ENCODE results near the gene NRXN3. TPM values are rescaled to one million over a fixed set of nuclear protein-coding genes. Genes with fewer than 3 reads are reported as not detected.

Gene NRXN3
- total and polyA plus RNA-seq, 2 experiments from 2014 or later: 1.0 to 1.8 TPM

- Mint-ChIP-seq H3K9me3 (no peaks in the 10 kb centered on the region), H3K27ac (peak overlapping the region; percentile 38), H3K4me1 (peaks cover 25% of the 10 kb centered on the region), H3K27me3 (ENCODE audit: insufficient read depth, low read depth, poor library complexity) (no peaks in the 10 kb centered on the region), H3K36me3 (ENCODE audit: low read depth) (no peaks in the 10 kb centered on the region), H3K4me3 (no peak overlapping the region)
- Histone ChIP-seq H3K79me2 (replicated peaks; ENCODE audit: insufficient read depth) (no peaks in the 10 kb centered on the region), H3F3A (replicated peaks; ENCODE audit: low read depth) (no peaks in the 10 kb centered on the region), H3K9me2 (ENCODE audit: insufficient read depth) (no peaks in the 10 kb centered on the region; the same call in 1 of the 2 replicates), H3K4me1 (ENCODE audit: insufficient read depth) (0 out of 2 replicates have a peak, but pooled peaks cover 4% of the 10 kb centered on the region), H3K4me2 (no peak overlapping the region), H3K27ac (ENCODE audit: low read depth) (no peak overlapping the region), H2AFZ (no peak overlapping the region), H4K20me1 (replicated peaks; ENCODE audit: insufficient read depth) (no peaks in the 10 kb centered on the region), H3K27me3 (ENCODE audit: insufficient read depth) (no peaks in the 10 kb centered on the region), H3K36me3 (ENCODE audit: insufficient read depth) (no peaks in the 10 kb centered on the region), H3K4me3 (no peak overlapping the region)
- peak; percentile 58 for DNase-seq (ENCODE audit: low spot score)
- peak; percentile 78 for ATAC-seq
- peak; percentile 93 for TF ChIP-seq ZNF462 (CRISPR knock-in tag; IDR thresholded peaks at IDR 0.05)
- TF ChIP-seq CTCF (conservative IDR thresholded peaks at IDR 0.05; ENCODE audit: low read depth in 2 of 2): no peak
Observed at GRCh38 chr14:79552778-79553177, 1382.6 kb downstream of the NRXN3 start.

- H3K27me3 Mint-ChIP-seq (ENCODE audit: insufficient read depth, low read depth, poor library complexity): no peaks in the 10 kb centered on the region
- H3K4me3 Mint-ChIP-seq: no peak overlapping the region
- Histone ChIP-seq H3K27me3 (ENCODE audit: insufficient read depth) (no peaks in the 10 kb centered on the region), H3K4me2 (no peak overlapping the region), H3K4me3 (no peak overlapping the region), H2AFZ (no peak overlapping the region), H3K4me1 (ENCODE audit: insufficient read depth) (0 out of 2 replicates have a peak, but pooled peaks cover 4% of the 10 kb centered on the region), H3K36me3 (ENCODE audit: insufficient read depth) (no peaks in the 10 kb centered on the region), H3K79me2 (replicated peaks; ENCODE audit: insufficient read depth) (no peaks in the 10 kb centered on the region), H4K20me1 (replicated peaks; ENCODE audit: insufficient read depth) (no peaks in the 10 kb centered on the region), H3F3A (replicated peaks; ENCODE audit: low read depth) (no peaks in the 10 kb centered on the region), H3K9me2 (ENCODE audit: insufficient read depth) (no peaks in the 10 kb centered on the region; the same call in 1 of the 2 replicates), H3K27ac (ENCODE audit: low read depth) (no peak overlapping the region)
- H3K27ac Mint-ChIP-seq: no peak overlapping the region
- H3K4me1 Mint-ChIP-seq: peaks cover 25% of the 10 kb centered on the region
- no peak for DNase-seq (ENCODE audit: low spot score)
- no peak for ATAC-seq
- H3K36me3 Mint-ChIP-seq (ENCODE audit: low read depth): no peaks in the 10 kb centered on the region
- no peaks in the 10 kb centered on the region for H3K9me3 Mint-ChIP-seq
- TF ChIP-seq EZH2phosphoT487 (IDR thresholded peaks at IDR 0.05; ENCODE audit: unreplicated experiment): no peak
- TF ChIP-seq ZNF462 (CRISPR knock-in tag; IDR thresholded peaks at IDR 0.05): no peak
- TF ChIP-seq EZH2 (IDR thresholded peaks at IDR 0.05; ENCODE audit: low read depth, unreplicated experiment): no peak
Observed at GRCh38 chr14:79554816-79555215, 1384.6 kb downstream of the NRXN3 start.

All from GM23338 (cell line).